Adipose tissue (tissue), 3 donors: ENCODE measurements around the gene ENKD1. TPM values are rescaled to one million over a fixed set of nuclear protein-coding genes. Genes with fewer than 3 reads are reported as not detected.

Experiments
- H3K27ac ChIP-seq: one replicate; pipeline ENCODE4 v1.5.1; 2013; ENCODE audit warnings: low read depth, low read length
- WGBS, 3 donors: extraction: QIAGEN DNeasy Blood & Tissue Kit; methylation state at CpG; one replicate each; pipeline ENCODE4 v1.1.7; 2013; 5-methylcytosine and 5-hydroxymethylcytosine counted together
- polyA plus RNA-seq, 3 donors: library from polyadenylated mRNA; stranded (reverse); fragments of 200-250 nt; gene quantifications; one replicate each; pipeline ENCODE4 v1.2.3, GENCODE V29; 2013
- donor health status: healthy with polysubstance abuse.
- donor health status: Bipolar disorder and iron deficiency.
- donor health status: healthy.

ENKD1 gene
- polyA plus RNA-seq, 3 donors, result 10.4 to 88.2 (median 16.5) TPM

GRCh38 chr16:67656344-67657016, 10.1 kb downstream of the ENKD1 start:
- H3K27ac ChIP-seq, result no peak overlapping the region
- WGBS, 3 donors, result 84 to 88% (median 84%) methylated on average over 9 of the region's 9 CpGs

- 72 to 83% (median 73%) methylated on average over 4 of the region's 4 CpGs for WGBS, 3 donors
- H3K27ac ChIP-seq, result no peak overlapping the region
These were observed 11.2 kb downstream of the ENKD1 start for GRCh38 chr16:67655363-67655762.

- WGBS, 3 donors, result 42 to 70% (median 57%) methylated on average over 30 of the region's 30 CpGs
- no peak overlapping the region for H3K27ac ChIP-seq
These were observed 12.1 kb downstream of the ENKD1 start for GRCh38 chr16:67654403-67654911.

GRCh38 chr16:67653789-67654402, 12.7 kb downstream of the ENKD1 start:
- 30 to 43% (median 39%) methylated on average over 22 to 25 of the region's 25 CpGs for WGBS, 3 donors

GRCh38 chr16:67653128-67653788, 13.3 kb downstream of the ENKD1 start:
- 13 to 33% (median 23%) methylated on average over 47 to 68 of the region's 68 CpGs for WGBS, 3 donors
- H3K27ac ChIP-seq, result no peak overlapping the region

More at GRCh38 chr16:67653789-67654402, 12.7 kb downstream of the ENKD1 start:
- no peak overlapping the region for H3K27ac ChIP-seq

- H3K27ac ChIP-seq, result no peak overlapping the region
- 8 to 24% (median 21%) methylated on average over 23 to 58 of the region's 59 CpGs for WGBS, 3 donors
These were observed 13.9 kb downstream of the ENKD1 start for GRCh38 chr16:67652578-67653127.

- WGBS, 3 donors, result 83 to 86% (median 86%) methylated on average over 4 of the region's 4 CpGs
- no peak overlapping the region for H3K27ac ChIP-seq
These were observed 14.7 kb downstream of the ENKD1 start for GRCh38 chr16:67651847-67652246.

- H3K27ac ChIP-seq, result no peak overlapping the region
- 92 to 97% (median 93%) methylated on average over 7 of the region's 7 CpGs for WGBS, 3 donors
These were observed 15.5 kb downstream of the ENKD1 start for GRCh38 chr16:67651039-67651438.

GRCh38 chr16:67650023-67650422, 16.5 kb downstream of the ENKD1 start:
- 67 to 76% (median 76%) methylated on average over 8 of the region's 8 CpGs for WGBS, 3 donors
- H3K27ac ChIP-seq, result no peak overlapping the region

- 25 to 46% (median 45%) methylated on average over 34 of the region's 34 CpGs for WGBS, 3 donors
These were observed 17.0 kb downstream of the ENKD1 start for GRCh38 chr16:67649494-67649931.

GRCh38 chr16:67648764-67649407, 17.7 kb downstream of the ENKD1 start:
- no peak overlapping the region for H3K27ac ChIP-seq
- WGBS, 3 donors, result 52 to 60% (median 56%) methylated on average over 34 to 35 of the region's 35 CpGs

More at GRCh38 chr16:67649494-67649931, 17.0 kb downstream of the ENKD1 start:
- no peak overlapping the region for H3K27ac ChIP-seq

- no peak overlapping the region for H3K27ac ChIP-seq
- WGBS, 3 donors, result 19 to 46% (median 45%) methylated on average over 53 to 65 of the region's 65 CpGs
These were observed 18.3 kb downstream of the ENKD1 start for GRCh38 chr16:67648088-67648763.

- 65 to 81% (median 76%) methylated on average over 9 to 13 of the region's 13 CpGs for WGBS, 3 donors
- H3K27ac ChIP-seq, result no peak overlapping the region
These were observed 18.9 kb downstream of the ENKD1 start for GRCh38 chr16:67647681-67648080.

- WGBS, 3 donors, result 70 to 83% (median 74%) methylated on average over 13 to 15 of the region's 15 CpGs
- no peak overlapping the region for H3K27ac ChIP-seq
These were observed 19.4 kb downstream of the ENKD1 start for GRCh38 chr16:67647111-67647651.

GRCh38 chr16:67645397-67646121, 21.0 kb downstream of the ENKD1 start:
- WGBS, 3 donors, result 74 to 85% (median 81%) methylated on average over 14 to 15 of the region's 15 CpGs

GRCh38 chr16:67644038-67644437, 22.5 kb downstream of the ENKD1 start:
- WGBS, 3 donors, result 87 to 97% (median 91%) methylated on average over 9 of the region's 9 CpGs
- H3K27ac ChIP-seq, result no peak overlapping the region

More at GRCh38 chr16:67645397-67646121, 21.0 kb downstream of the ENKD1 start:
- H3K27ac ChIP-seq, result no peak overlapping the region
